GM18520 (cell line): ENCODE measurements around the gene NOXA1.

Experiments used
- ATAC-seq: cut with Tn5 transposase; IDR thresholded peaks from one replicate; pipeline ENCODE4 v1.9.1; 2021; ENCODE audit not compliant: unreplicated experiment

NOXA1 gene

DNA sequence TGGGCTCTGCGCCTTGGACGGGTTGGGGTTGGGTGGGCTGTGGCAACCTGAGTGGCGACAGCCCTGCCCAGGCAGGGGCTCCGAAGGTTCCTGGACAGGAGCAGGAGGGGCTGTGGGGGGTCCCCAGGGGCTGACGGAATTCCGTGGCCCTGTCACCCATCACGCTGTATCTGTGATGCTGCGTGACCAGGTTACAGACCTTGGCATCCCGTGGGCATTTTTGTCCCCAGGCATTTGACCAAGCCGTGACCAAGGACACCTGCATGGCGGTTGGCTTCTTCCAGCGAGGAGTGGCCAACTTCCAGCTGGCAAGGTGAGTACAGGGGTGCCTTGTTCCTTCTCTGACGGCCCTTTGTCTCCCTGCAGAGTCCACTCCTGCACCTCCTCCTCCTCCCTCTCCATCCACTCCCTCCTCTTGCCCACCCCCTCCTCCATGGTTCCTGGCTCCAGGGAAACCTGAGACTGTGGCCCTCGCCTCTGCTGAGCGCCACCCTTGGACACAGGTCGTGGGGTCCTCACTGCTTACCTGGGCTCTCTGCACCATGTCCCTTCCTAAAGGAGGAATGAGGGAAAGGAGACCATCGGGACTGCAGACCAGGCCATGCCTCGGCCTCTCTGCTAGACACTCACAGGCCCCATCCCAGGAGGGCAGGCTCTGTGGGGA is 3.0 kb downstream of the NOXA1 start:
- ATAC-seq, result no peak

DNA sequence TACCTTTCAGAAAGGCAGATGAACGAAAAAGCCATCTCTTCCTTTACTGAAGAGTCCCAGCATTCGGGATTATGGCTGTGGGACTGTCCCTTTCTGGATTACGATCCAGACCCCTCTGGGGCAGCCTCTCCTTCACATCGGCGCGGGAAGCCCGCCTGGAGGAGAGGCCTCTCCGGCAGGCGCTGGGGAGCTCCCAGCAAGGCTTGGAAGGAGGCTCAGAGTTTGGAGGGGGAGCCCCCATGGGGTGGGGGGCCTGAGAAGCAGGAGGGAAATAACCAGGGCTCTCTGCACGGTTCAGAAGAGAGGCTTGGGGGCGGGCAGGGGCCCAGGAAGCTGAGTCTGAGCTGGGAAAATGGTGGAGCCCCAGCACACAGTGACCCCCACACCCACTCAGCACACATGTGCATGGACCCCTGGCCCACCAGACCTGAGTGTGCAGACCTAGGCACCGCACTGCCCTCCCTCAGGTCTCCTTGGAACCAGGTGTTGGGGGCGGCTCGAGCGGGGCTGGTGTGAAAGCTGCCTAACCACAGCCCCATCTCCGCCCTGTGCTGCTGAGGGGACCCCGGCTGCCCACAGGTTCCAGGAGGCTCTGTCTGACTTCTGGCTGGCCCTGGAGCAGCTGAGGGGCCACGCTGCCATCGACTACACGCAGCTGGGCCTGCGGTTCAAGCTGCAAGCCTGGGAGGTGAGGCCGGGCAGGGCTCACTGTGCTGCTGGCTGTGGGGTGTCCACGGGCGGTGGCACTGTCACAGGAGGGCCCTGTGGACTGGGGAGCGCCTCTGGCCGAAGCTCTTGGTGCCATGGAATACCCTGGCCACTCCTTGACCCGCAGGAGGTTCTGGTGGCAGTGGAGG is 4.5 kb downstream of the NOXA1 start:
- ATAC-seq, result no peak

DNA sequence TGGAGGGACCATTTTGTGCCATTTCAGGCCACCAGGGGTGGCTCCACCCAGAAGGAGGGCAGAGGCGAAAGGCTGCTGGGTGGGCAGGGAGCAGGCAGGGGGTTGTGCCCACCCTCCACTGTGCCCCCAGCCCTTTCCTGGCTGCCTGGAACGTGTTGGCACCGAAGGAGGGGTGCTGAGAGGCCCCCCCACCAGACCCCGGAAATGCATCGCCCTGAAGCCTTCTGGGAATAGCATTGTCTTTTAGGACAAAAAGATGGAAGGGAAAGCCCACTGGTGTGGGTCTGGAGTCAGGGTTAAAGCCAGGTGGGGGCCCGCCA is 5.1 kb downstream of the NOXA1 start:
- no peak for ATAC-seq

DNA sequence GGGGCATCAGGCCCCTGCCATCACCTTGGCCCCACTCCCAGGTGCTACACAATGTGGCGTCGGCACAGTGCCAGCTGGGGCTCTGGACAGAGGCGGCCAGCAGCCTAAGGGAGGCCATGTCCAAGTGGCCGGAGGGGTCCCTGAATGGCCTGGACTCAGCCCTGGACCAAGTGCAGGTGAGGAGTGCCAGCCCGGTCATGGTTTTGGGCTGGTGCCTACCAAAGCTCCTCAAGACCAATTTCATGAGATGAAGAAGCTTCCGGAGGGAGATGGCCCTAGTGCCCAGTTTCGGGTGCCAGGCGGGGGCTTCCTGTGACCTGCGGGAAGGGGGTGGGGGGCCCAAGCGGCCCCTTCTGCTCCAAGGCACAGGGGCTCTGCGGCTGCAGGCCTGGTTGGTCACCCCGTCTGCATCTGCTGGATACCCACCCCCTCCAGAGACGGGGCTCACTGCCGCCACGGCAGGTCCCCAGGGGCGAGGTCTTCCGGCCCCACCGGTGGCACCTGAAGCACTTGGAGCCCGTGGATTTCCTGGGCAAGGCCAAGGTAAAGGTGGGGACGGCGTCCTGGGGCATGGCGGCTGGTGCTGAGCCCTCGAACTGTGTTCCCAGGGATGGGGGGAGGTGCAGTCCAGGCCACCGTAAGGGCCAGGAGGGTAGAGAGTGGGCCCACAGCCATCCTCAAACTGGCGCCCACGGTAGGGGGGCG is 5.8 kb downstream of the NOXA1 start:
- ATAC-seq, result no peak

DNA sequence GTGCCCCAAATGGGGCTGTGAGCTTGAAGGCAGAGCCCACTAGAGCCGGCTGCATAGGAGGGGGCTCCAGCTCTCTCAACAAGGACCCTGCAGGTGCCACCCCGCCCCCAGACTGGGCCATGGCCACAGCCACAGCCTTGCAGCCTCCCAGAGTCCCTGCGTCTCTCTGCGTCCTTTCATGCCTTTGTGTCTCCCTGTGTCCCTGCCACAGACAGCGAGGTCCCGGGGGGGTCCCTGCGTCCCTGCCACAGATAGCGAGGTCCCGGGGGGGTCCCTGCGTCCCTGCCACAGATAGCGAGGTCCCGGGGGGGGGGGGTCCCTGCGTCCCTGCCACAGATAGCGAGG is 6.3 kb downstream of the NOXA1 start:
- ATAC-seq, result no peak

DNA sequence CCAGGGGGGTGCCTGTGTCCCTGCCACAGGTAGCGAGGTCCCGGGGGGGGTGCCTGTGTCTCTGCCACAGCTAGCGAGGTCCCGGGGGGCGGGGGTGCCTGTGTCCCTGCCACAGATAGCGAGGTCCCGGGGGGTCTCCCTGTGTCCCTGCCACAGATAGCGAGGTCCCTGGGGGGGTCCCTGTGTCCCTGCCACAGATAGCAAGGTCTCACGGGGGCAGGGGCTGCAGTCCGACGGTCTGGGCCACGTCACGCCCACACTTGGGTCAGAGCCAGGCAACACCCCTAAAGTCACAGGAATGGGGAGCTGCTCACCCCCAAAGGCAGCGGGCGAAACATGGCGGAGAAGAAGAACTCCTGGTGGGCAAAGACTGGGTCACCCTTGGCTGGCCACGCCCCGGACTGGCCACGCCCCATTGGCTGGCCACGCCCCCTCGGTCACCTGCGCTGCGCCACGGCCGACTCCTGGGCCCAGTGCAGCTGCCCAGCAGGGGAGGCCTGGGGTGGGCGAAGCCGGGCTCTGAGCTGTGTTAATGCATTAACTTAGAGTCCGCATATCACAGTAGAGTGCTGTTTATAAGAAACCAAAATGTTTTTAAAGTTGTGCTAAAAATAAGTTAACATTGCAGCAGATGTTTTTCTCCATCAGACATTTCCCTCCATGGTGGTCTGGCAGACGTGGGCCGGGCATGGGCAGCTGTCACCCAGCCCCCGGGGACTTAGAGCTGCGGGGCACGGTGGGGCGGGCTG is 7.0 kb downstream of the NOXA1 start:
- no peak for ATAC-seq

DNA sequence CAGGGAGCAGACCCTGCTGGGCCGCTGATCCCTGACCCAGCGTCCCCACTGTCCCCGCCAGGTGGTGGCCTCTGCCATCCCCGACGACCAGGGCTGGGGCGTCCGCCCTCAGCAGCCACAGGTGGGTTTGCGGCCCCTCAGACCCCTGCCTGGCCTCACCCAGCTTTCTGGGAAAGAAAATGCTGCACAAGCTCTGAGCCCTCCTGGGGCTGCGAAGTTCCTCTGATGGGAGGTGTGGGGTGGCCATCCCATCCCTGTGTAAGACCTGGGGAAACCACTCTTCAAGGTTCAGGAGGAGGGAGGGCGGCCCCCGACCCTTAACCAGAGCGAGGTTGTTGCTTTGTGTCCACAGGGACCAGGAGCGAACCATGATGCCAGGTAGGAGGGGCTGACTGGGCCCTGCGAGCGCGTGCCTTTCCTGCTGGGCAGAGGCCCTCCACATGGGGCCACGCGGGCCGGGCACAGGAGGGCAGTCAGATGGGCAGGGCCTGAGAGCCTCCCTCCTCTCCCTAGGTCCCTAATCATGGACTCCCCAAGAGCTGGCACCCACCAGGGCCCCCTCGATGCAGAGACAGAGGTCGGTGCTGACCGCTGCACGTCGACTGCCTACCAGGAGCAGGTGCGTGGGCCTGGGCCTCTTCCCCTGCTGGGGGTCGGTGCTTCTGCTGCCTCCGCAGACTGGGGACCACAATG is 7.7 kb downstream of the NOXA1 start:
- ATAC-seq, result no peak

DNA sequence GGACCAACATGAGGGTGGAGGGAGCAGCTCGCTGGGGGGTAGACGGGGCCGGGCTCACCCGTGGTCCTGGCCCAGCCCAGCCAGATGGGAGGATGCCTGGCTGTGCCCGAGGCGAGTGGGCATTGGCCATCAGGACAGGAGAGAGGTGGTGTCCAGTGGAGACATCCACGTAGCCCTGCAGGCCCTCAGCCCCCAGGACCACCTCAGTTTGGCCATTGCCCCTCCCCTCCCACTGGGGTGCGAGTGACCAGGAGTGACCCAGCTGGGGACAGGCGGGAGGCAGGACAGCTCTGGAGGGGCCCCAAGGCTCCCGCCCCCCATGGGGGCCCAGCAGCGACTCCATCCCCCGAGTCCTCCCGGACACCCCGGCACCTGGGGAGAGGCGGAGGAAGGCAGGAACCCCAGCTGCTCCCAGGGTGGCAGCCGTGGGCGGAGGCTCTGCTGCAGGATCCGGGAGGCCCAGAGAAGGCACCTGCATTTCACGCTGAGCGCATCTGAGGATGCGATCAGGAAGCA is 8.3 kb downstream of the NOXA1 start:
- no peak for ATAC-seq

DNA sequence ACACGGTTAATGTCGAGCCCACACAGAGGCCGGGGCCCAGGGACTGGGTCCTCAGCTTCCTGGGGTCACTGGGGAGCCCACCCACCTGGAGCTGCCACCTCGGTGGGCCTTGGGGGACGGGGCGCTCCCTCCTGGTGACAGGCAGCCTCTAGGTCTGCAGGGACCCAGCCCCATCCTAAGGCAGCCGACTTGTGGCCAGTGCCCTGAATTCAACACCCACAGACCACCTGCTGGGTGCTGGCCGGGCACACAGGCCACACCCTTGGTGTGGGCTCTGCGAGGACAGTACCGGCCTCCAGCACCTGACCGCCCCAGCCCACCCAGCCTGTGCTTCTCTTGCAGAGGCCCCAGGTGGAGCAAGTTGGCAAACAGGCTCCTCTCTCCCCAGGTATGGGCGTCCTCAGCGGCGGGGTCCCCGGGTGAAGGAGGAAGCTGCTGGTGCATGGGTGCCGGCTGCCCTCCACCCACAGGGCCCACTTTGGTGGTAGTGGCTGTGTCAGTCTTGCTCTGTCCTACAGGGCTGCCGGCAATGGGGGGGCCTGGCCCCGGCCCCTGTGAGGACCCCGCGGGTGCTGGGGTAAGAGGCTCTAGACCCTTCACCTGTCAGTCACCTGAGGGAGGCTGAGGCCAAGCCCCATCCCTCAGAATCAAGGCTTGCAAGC is 9.6 kb downstream of the NOXA1 start:
- ATAC-seq, result no peak

DNA sequence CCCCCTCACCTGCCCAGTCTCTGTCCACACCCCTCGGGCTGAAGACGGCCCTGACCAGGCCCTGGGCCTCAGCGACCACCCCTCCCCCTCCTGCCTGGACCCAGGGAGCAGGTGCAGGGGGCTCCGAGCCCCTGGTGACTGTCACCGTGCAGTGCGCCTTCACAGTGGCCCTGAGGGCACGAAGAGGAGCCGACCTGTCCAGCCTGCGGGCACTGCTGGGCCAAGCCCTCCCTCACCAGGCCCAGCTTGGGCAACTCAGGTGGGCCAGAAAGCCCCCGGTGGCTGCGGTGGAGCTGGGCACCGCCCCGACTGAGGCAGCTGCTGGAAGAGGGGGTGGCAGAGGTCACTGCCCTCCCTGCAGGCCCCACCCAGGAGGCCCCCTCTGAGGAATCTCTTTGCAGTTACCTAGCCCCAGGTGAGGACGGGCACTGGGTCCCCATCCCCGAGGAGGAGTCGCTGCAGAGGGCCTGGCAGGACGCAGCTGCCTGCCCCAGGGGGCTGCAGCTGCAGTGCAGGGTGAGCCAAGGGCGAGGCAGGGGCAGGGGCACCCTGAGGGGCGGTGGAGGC is 10.2 kb downstream of the NOXA1 start:
- no peak for ATAC-seq

DNA sequence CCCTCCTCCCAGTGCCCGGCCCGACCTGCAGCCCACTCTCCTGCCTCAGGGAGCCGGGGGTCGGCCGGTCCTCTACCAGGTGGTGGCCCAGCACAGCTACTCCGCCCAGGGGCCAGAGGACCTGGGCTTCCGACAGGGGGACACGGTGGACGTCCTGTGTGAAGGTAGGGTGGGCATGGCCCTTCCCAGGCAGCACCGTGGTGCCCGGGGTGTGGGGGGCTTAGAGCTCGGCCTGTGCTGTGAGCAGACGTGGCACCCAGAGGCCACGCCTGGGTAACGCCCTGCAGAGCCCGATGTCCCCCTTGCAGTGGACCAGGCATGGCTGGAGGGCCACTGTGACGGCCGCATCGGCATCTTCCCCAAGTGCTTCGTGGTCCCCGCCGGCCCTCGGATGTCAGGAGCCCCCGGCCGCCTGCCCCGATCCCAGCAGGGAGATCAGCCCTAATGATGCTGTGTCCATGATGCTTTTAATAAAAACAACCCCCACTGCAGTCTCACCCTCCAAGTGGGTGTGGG is 10.8 kb downstream of the NOXA1 start:
- ATAC-seq, result no peak

DNA sequence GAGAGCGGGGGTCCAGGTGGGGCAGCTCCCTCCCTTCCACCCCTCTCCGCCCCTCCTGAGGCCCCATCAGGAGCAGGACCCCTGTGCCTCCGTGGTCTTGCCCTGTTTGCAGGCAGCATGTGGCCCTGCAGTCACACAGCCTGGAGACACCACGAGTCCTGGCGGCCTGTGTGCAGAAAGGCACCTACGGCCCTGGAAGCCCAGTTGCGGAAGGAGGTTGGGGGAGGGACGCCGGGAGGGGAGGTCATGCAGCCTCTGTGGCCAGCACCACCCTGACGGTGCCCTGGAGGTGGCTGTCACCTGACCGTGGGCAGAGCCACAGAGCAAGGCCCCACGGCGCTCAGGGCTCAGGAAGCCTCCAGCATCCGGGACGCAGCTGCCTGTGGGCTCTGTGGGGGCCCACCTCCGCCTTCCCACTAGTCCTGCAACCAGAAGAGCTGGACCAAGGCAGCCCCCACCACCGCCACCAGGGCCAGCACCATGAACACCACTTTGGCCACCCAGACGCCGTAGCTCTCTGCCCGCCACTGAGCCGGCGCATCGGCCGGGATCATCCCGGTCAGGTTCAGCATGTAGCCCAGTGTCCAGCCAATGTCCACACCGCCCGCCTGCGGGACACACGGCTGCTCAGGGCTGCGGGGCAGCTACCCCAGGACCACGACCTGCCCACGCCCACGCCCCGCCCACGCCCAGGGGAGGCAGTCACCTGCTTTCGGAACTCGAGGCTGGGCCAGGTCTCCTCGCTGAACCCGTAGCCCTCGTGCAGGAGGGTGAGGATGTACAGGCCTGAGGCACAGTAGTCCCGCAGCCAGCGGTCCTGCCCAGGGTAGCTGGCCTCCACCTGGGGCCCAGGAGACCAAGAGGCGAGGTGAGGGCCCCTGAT is 11.5 kb downstream of the NOXA1 start:
- ATAC-seq, result no peak

DNA sequence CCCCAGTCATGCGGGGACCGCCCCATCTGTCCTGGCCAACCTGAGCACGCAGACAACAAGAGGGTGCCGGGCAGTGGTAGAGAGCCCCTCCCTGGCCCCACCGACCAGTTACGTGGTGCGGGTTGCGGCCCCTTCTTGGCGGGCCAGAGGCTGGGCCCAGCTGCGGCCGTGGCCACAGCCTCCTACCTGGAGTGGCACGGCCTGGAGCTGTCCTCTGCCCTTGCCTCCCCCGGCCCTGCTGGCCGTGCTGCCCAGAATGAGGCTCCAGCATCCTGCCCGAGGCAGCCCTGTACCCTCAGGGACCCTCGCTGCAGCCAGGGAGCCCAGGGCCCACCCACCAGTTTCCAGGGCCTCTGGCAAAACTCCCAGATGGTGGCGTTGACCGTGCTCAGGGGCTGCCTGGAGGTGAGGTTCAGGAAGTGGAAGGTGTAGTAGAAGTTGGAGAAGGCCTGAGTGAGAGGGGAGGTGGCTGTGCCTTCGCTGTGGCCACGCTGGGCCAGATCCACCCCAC is 12.2 kb downstream of the NOXA1 start:
- ATAC-seq, result no peak

DNA sequence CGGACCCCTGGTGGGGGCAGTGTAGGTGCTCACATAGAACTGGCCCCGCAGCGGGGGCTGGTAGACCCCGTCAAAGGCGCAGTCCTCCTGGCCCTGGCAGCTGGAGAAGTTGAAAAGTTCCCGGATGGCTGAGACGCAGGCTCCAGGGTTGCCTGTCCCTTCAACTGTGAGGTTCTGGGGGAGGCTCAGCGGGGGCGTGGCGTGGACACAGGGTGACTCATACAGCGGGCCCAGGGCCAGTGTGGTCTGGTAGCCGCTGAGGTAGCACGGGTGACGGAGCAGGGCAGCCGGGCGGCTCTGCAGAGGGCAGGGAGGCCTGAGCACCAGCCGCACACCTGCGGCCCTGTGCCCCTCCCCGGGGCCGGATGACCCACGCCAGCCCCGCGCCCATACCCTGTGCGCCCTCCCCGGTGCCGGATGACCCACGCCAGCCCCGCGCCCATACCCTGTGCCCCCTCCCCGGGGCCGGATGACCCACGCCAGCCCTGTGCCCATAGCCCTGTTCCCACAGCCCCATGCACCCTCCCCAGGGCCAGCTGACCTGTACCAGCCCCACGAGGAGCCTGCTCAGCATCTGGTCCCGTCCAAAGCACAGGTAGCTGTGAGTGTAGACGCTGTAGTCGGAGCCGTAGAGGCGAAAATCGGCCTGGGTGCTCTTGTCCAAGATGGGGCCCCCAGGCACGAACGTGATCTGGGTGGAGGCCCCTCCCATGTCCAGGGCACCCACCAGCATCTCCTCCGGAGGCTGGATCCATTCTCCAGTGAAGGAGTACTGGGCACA is 13.0 kb downstream of the NOXA1 start:
- no peak for ATAC-seq

DNA sequence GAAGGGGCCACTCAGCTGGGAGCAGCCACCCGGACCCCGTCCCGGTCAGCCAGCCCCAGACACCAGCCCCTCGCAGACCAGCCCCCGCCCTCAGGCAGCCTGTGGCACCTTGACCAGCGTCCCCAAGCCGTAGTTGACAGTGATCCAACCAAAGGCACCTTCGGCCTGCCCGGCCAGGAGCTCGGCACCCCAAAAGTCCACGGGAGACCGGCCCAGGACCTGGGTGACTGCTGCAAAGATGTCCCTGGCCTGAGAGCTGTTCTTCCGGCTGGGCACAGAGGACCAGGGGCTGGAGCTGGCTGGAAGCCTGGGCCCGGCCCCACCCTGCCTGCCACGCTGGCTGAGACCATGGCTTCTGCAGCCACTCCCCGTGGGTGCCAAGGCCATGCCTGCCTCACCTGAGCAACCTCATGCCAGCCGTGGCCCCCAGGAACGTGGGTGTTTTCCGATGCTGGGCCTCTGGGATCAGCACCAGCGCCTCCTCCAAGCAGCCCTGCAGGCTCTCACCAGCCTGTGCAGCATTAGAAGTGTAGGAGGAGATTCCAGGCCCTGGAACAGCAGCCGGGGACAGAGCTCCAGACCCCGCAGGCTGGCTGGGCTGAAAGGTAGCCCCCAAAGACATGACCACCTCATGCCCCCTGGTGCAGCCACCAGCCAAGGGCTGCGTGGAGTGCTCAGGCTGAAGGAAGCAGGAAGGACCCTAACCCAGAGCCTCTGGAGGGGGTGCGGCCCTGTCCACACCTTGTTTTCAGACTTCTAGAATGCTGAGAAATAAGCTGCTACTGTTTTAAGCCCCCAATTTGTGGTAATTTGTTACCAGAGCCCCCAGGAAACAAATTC is 13.8 kb downstream of the NOXA1 start:
- ATAC-seq, result no peak

DNA sequence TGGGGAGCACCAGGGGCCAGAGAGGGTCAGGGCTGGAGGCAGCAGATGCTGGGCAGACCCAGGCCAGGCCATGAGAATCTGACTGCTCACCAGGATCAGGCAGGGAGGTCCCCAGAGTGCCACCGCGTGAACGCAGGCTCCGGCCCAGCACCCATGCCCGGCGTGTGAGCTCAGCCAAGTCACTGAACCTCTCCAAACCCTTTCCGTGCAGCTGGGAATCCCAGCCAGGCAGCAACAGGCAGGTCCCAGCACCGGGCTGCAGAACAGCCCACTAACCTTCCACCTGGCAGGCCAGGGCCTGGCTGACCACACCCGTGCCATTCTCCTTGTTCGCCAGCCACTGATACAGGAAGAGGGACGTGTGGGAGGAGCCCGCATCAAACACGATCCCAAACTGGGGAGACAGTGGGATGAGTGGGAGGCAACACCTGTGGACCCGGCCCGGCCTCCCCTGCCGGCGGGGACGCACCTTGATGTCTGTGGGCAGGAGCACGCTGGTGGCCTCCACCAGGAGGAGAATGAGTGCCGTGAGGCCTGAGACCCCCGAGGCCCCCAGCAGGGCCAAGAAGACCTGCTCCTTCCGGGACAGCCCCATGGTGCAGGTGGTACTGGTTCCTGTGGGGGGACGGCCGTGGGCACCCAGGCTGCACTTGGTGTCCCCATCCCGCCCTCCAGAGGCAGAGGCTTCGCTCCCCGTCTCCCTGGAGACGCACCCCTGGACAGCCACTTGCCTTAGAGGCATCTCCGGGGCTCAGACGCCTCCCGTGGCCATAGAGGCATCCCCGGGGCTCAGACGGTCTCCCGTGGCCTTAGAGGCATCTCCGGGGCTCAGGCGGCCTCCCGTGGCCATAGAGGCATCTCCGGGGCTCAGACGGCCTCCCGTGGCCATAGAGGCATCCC is 14.7 kb downstream of the NOXA1 start:
- no peak for ATAC-seq
